ENCODE data around the gene ACOT8. TPM values are rescaled to one million over a fixed set of nuclear protein-coding genes. Genes with fewer than 3 reads are reported as not detected.
"Not testable (repeated sequence)": the region's sequence is repeated elsewhere in the genome, so short reads cannot be mapped to it uniquely, and the experiment has no call there.

Gene ACOT8
- total and polyA plus RNA-seq, 2 experiments from 2014 or later = 32.9 to 55.2 TPM

GRCh38 chr20:45834797-45835161 lies 22.4 kb downstream of the ACOT8 start:
- 20 to 21% methylated on average over 14 of the region's 14 CpGs for WGBS, 2 experiments (ENCODE audit: low coverage in 1 of 2, low lambda C conversion rate in 2 of 2, missing lambda C conversion rate in 2 of 2)
- TF ChIP-seq EZH2phosphoT487 (IDR thresholded peaks at IDR 0.05; ENCODE audit: insufficient read depth, low read depth) (no peak), EZH2 (IDR thresholded peaks at IDR 0.05; ENCODE audit: insufficient read depth, poor library complexity, severe bottlenecking) (no peak)
- in situ Hi-C loops (cut with MboI) = no loop called here
- peak; percentile 21 for DNase-seq
- Histone ChIP-seq H3K27me3 (replicated peaks; ENCODE audit: insufficient read depth) (no peaks in the 10 kb centered on the region), H3F3A (ENCODE audit: insufficient read depth) (peaks cover 37% of the 10 kb centered on the region; the same call in 1 of the 2 replicates), H3K9me2 (ENCODE audit: insufficient read depth) (no peaks in the 10 kb centered on the region), H4K20me1 (ENCODE audit: insufficient read depth) (no peaks in the 10 kb centered on the region), H3K4me3 (peak overlapping the region; percentile 92), H2AFZ (no peak overlapping the region), H3K4me1 (ENCODE audit: insufficient read depth) (peaks cover 32% of the 10 kb centered on the region), H3K9me3 (ENCODE audit: low read depth) (no peaks in the 10 kb centered on the region), H3K27ac (peak overlapping the region; percentile 97), H3K36me3 (ENCODE audit: low read depth) (peaks cover 9% of the 10 kb centered on the region; the same call in 1 of the 2 replicates), H3K79me2 (ENCODE audit: insufficient read depth) (peaks cover 49% of the 10 kb centered on the region), H3K4me2 (ENCODE audit: unreplicated experiment) (peak overlapping the region; percentile 96), H3K9ac (peak overlapping the region; percentile 95)

GRCh38 chr20:45833883-45834796 lies 23.1 kb downstream of the ACOT8 start:
- peak overlapping the region; percentile 95 for H3K9ac ChIP-seq
- in situ Hi-C loops (cut with MboI) = no loop called here
- peaks cover 37% of the 10 kb centered on the region; the same call in 1 of the 2 replicates for H3F3A ChIP-seq (ENCODE audit: insufficient read depth)
- peaks cover 43% of the 10 kb centered on the region for H3K79me2 ChIP-seq (ENCODE audit: insufficient read depth)
- H3K9me2 ChIP-seq (ENCODE audit: insufficient read depth) = no peaks in the 10 kb centered on the region
- WGBS, 2 experiments (ENCODE audit: low coverage in 1 of 2, low lambda C conversion rate in 2 of 2, missing lambda C conversion rate in 2 of 2) = 0 to 1% methylated on average over 49 to 61 of the region's 71 CpGs
- DNase-seq = peak; percentile 80
- no peaks in the 10 kb centered on the region for H3K27me3 ChIP-seq (replicated peaks; ENCODE audit: insufficient read depth)
- no peak for TF ChIP-seq EZH2phosphoT487 (IDR thresholded peaks at IDR 0.05; ENCODE audit: insufficient read depth, low read depth)
- TF ChIP-seq EZH2 (IDR thresholded peaks at IDR 0.05; ENCODE audit: insufficient read depth, poor library complexity, severe bottlenecking) = no peak
- H3K27ac ChIP-seq = peak overlapping the region; percentile 97
- no peaks in the 10 kb centered on the region for H4K20me1 ChIP-seq (ENCODE audit: insufficient read depth)
- H3K4me3 ChIP-seq = peak overlapping the region; percentile 92
- peaks cover 32% of the 10 kb centered on the region for H3K4me1 ChIP-seq (ENCODE audit: insufficient read depth)
- peaks cover 9% of the 10 kb centered on the region; the same call in 1 of the 2 replicates for H3K36me3 ChIP-seq (ENCODE audit: low read depth)
- H2AFZ ChIP-seq = peak overlapping the region; percentile 86
- no peaks in the 10 kb centered on the region for H3K9me3 ChIP-seq (ENCODE audit: low read depth)
- H3K4me2 ChIP-seq (ENCODE audit: unreplicated experiment) = peak overlapping the region; percentile 96

- peak; percentile 96 for DNase-seq
- Histone ChIP-seq H3K4me2 (ENCODE audit: unreplicated experiment) (peak within 1 kb of the TSS; percentile 96), H3K9me3 (ENCODE audit: low read depth) (no peaks in the 10 kb centered on the region), H3K4me1 (ENCODE audit: insufficient read depth) (peaks cover 32% of the 10 kb centered on the region), H4K20me1 (ENCODE audit: insufficient read depth) (no peaks in the 10 kb centered on the region), H3K79me2 (ENCODE audit: insufficient read depth) (peaks cover 34% of the 10 kb centered on the region), H3K27me3 (replicated peaks; ENCODE audit: insufficient read depth) (no peaks in the 10 kb centered on the region), H3K4me3 (peak within 1 kb of the TSS; percentile 92), H3K27ac (peak within 1 kb of the TSS; percentile 97), H3F3A (ENCODE audit: insufficient read depth) (peaks cover 37% of the 10 kb centered on the region; the same call in 1 of the 2 replicates), H3K9ac (peak within 1 kb of the TSS; percentile 95), H2AFZ (peak within 1 kb of the TSS; percentile 86), H3K9me2 (ENCODE audit: insufficient read depth) (no peaks in the 10 kb centered on the region), H3K36me3 (ENCODE audit: low read depth) (peaks cover 9% of the 10 kb centered on the region; the same call in 1 of the 2 replicates)
- in situ Hi-C loops (cut with MboI) = no loop called here
- 3 to 4% methylated on average over 24 to 30 of the region's 35 CpGs for WGBS, 2 experiments (ENCODE audit: low coverage in 1 of 2, low lambda C conversion rate in 2 of 2, missing lambda C conversion rate in 2 of 2)
- TF ChIP-seq EZH2phosphoT487 (IDR thresholded peaks at IDR 0.05; ENCODE audit: insufficient read depth, low read depth) (no peak), EZH2 (IDR thresholded peaks at IDR 0.05; ENCODE audit: insufficient read depth, poor library complexity, severe bottlenecking) (no peak)
Observed at GRCh38 chr20:45833030-45833882, 23.9 kb downstream of the ACOT8 start, which contains the start of gene SNX21. SNX21 (plus strand) TSS chr20:45833799; CDS start chr20:45833920, 121 bp downstream.

- Histone ChIP-seq H3K36me3 (ENCODE audit: low read depth) (peaks cover 5% of the 10 kb centered on the region; the same call in 1 of the 2 replicates), H3K9ac (peak overlapping the region; percentile 95), H3K4me1 (ENCODE audit: insufficient read depth) (peaks cover 32% of the 10 kb centered on the region), H3K27ac (peak overlapping the region; percentile 97), H3K9me2 (ENCODE audit: insufficient read depth) (no peaks in the 10 kb centered on the region), H3F3A (ENCODE audit: insufficient read depth) (peaks cover 37% of the 10 kb centered on the region; the same call in 1 of the 2 replicates), H3K4me2 (ENCODE audit: unreplicated experiment) (peak overlapping the region; percentile 96), H3K27me3 (replicated peaks; ENCODE audit: insufficient read depth) (no peaks in the 10 kb centered on the region), H4K20me1 (ENCODE audit: insufficient read depth) (no peaks in the 10 kb centered on the region), H2AFZ (peak overlapping the region; percentile 86), H3K9me3 (ENCODE audit: low read depth) (no peaks in the 10 kb centered on the region), H3K4me3 (peak overlapping the region; percentile 92), H3K79me2 (ENCODE audit: insufficient read depth) (peaks cover 28% of the 10 kb centered on the region)
- in situ Hi-C loops (cut with MboI) = no loop called here
- DNase-seq = no peak
- WGBS, 2 experiments (ENCODE audit: low coverage in 1 of 2, low lambda C conversion rate in 2 of 2, missing lambda C conversion rate in 2 of 2) = 59 to 72% methylated on average over 4 of the region's 4 CpGs
- no peak for TF ChIP-seq EZH2 (IDR thresholded peaks at IDR 0.05; ENCODE audit: insufficient read depth, poor library complexity, severe bottlenecking)
- TF ChIP-seq EZH2phosphoT487 (IDR thresholded peaks at IDR 0.05; ENCODE audit: insufficient read depth, low read depth) = no peak
Observed at GRCh38 chr20:45832619-45833018, 24.6 kb downstream of the ACOT8 start.

- Histone ChIP-seq H3K4me1 (ENCODE audit: insufficient read depth) (peaks cover 21% of the 10 kb centered on the region), H3F3A (ENCODE audit: insufficient read depth) (peaks cover 24% of the 10 kb centered on the region; the same call in 1 of the 2 replicates)
- H3K4me3 ChIP-seq; H3K9me3 ChIP-seq (ENCODE audit: low read depth); H2AFZ ChIP-seq; H3K79me2 ChIP-seq (ENCODE audit: insufficient read depth); H3K9ac ChIP-seq; H3K36me3 ChIP-seq (ENCODE audit: low read depth); H3K27me3 ChIP-seq (replicated peaks; ENCODE audit: insufficient read depth); H3K27ac ChIP-seq; H3K4me2 ChIP-seq (ENCODE audit: unreplicated experiment); H4K20me1 ChIP-seq (ENCODE audit: insufficient read depth); H3K9me2 ChIP-seq (ENCODE audit: insufficient read depth); DNase-seq: not testable (repeated sequence)
- WGBS, 2 experiments (ENCODE audit: low coverage in 1 of 2, low lambda C conversion rate in 2 of 2, missing lambda C conversion rate in 2 of 2) = 78 to 86% methylated on average over 4 of the region's 4 CpGs
- in situ Hi-C loops (cut with MboI) = loop anchor here (10.0 kb wide), 1 partner anchor 125 kb away; no protein-coding TSS in a partner anchor
Observed at GRCh38 chr20:45829673-45830106, 27.5 kb downstream of the ACOT8 start.

Measured in GM23248 (cell line).